ENCODE measurements around the gene ARL5C.

Gene ARL5C, protein sequence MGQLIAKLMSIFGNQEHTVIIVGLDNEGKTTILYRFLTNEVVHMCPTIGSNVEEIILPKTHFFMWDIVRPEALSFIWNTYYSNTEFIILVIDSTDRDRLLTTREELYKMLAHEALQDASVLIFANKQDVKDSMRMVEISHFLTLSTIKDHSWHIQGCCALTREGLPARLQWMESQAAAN

DNA sequence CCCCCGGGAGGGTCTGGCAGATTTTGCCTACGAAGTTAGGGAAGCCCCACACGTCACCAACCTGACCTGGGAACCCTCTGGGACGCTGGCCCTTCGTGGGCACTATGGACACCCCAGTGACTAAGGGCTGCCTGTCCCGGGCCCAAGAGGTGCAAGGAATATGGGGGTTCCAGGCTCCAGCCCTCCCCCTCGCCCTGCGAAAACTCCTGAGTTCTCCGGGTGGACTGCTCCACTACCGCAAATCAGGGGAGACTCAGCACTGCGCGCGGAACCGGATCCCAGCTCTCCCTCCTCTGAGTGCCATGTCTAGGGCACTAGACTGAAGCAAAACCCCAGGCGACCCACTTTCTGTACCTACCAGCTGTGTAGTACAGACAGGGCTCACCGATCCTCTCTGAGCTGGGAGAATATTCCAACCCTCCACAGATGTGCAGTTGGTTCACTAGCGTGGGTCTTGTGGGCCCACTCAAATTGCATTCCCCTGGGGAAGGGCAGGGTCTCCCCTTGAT, at the start of gene ARL5C:
TSS of gene ARL5C (minus strand) at position 321 of the 509 bp plus-strand sequence. CDS start 401 bp downstream, outside the sequence.
- DNase-seq, result no peak

DNA sequence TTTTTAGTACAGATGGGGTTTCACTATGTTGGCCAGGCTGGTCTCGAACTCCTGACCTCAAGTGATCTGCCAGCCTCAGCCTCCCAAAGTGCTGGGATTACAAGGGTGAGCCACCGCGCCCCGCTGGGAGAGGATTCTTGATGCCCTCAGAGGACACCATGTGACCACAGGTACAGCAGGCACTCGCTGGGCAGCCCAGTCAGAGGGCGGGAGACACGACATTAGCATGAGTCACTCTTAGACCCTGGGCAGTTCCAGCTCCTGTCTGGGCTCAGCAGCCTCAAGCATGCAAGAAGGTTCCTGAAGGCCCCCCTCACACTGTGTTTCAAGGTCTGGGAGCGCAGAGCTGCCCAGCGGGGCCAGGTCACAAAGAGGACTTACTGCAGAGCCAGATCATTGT, 47.9 kb upstream of the ARL5C start:
- no peak for DNase-seq

DNA sequence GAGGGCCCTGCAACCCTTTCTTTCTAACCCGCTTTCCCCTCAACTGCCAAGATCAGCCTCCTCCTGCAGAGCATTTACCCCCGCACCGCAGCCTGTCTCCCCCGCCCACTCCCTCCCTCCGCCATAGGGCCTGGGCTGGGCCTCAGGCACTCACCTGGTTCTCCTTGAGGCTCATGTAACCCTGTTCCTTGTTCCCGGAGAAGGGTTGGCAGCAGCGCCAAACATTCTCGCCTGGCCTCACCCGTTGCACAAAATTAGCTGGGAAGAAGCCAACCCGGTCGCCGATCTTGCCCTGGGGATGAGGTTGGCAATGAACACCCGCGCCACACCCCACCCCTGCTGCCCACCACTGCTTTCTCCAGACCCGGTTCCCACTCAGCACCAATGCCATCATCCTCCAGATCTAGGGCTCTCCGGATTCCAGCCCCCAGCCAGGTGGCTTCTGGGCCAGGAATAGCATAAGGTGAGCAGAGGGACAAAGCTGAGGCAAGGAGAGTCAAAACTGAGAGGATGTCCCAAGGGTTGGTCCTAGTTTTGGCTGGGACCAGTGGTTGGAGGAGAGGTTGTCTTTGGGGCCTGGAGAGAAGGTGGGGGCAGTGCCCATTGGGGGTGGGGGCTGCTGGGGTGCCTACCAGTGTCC, 47.0 kb upstream of the ARL5C start:
- DNase-seq, result no peak

DNA sequence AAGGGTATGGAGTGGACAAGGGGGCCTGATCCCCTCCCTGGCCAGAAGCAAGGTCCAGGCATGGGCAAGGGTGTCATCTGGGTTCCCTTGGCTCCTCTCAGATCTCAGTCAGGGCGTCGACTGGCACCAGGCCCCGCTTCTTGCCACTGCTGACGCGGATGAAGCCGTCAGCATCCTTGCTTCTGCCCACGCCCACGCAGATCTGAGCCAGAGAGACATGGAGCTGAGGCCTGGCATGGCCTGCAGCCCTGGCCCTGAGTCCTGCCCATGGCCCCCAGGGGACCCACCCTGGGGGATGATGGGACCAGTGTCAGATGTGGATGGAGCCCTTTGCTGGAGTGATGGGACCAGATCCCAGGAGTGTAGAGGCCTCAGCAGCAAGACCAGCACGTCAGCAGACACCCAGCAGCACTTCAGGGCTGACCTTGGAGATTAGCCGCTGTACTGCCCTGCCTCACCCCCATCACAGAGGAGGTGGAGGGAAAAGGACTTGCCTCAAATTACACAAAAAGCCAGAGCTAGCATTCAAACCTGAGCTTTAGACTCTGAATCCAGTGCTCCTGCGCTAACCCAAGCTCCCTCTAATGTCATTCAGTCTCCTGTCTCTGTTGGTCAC, 46.3 kb upstream of the ARL5C start:
- DNase-seq, result no peak

DNA sequence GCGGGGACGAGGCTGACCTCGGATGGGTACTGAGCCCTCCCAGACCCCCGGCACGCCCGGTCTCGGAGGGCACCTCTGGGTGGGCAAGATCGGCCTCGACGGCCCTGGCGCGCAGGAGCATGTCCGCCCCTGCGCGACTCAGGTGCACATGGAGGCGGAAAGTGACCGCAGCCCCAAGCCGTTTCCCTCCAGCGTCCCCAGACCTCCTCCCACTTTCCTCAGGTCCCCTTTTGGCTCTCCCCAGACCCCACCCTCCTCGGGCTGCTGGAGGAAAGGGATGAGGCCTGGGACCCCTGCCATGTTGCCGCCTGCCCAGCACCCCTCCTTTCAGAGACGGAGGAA, 44.1 kb upstream of the ARL5C start:
- DNase-seq, result no peak

DNA sequence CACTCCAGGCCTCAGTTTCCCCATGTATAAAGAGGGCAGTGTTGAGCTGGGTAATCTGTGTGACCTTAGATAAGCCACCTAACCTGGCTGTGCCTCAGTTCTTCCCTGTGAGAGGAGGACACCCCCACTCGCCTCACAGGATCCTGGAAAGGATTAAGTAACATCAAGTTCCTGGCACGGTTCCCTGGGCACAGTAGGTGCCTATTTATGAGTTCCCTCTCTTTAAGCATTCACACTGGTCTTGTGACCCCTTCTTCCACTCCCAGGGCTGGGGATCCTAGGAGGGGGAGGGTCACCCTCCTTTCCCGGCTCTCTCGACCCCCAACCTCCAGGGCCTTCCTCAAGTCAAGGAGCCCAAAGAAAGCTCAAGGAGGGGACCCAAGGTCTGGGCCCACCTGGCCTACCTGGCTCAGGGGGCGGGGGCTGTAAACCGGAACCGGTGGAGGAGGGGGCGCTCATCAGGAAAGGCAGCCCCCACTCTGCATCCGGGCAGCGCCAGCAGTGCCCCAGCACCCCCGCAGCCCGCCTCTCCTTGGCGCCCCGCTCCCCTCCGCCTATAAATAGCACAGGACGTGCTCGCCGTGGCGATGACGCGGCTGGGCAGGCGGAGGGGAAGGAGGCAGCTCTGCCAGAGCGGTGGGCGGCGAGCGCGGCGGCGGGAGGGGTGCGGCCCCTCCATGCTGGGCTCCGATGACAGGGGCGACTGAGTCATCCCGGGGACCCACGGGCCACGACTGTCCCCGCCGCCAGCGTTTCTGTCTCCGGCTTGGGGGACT, 43.5 kb upstream of the ARL5C start:
- DNase-seq, result peak; percentile 79

DNA sequence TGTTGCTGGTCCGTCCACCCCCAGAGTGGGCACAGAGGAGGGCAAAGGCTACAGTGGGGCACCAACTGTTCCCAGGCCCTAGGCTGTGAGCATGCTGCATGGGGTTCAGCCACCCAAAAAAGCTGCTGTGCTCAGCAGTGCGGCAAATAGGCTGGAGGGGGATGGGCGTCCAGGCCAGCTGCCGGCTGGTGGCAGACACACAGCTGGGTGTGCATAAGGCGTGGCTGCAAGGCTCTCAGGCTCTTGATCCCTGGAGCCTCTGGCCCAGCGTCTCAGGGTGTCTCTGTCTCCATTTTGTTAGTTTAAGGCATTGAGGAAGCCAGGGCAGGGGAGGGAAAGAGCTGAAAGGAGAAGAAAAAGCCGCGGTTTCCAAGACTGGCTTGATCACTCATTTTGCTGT, 42.9 kb upstream of the ARL5C start:
- peak; percentile 29 for DNase-seq

DNA sequence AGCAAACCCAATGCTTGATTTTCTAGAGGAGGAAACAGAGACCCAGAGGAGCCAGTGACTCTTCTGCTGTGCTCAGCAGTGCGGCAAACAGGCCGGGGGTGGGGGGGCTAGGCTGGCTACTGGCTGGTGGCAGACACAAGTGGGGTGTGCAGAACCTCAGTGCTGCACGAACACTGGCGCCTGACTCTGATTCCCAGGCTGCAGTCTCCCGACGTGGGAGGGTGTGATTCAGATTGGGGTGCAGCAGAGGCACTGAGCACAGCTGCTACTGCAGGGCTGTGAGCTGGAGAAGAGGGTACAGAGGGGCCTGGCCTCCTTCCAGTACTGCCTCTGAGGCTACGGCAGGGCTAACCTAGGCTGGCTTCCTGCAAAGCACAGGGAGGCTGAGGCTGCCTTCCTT, 42.2 kb upstream of the ARL5C start:
- peak; percentile 45 for DNase-seq

DNA sequence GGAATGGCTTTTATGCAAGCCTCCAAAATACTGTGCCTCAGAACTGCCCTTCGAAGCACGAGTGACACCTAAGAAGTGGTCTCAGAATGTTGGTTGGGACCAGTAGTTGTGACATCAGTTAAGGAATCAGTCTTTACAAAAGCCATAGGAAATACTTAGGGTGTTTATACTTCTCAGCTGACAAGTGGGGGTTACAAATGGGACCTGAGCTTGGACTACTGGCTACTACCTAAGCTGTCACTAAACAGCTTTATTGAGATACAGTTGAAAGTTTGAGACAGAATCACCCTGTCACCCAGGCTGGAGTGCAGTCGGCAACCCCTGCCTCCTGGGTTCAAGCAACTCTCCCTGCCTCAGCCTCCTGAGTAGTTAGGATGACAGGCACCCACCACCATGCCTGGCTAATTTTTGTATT, 39.2 kb upstream of the ARL5C start:
- no peak for DNase-seq

DNA sequence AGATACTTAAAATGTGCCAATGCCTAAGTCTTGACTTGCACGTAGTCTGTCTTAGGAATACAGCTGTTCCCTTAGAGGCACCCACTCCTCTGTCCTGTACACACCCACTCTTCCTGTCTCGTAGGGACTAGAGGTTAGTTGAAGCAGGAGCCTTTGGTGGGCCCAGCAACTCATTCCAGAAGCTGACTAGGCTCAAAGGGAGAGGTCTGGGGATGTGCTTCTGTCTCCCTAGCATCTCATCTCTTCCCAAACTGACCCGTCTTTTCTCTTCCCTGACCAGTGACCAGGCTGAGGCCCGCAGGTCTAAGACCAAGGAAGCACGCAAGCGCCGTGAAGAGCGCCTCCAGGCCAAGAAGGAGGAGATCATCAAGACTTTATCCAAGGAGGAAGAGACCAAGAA, 38.3 kb upstream of the ARL5C start:
- DNase-seq, result no peak

DNA sequence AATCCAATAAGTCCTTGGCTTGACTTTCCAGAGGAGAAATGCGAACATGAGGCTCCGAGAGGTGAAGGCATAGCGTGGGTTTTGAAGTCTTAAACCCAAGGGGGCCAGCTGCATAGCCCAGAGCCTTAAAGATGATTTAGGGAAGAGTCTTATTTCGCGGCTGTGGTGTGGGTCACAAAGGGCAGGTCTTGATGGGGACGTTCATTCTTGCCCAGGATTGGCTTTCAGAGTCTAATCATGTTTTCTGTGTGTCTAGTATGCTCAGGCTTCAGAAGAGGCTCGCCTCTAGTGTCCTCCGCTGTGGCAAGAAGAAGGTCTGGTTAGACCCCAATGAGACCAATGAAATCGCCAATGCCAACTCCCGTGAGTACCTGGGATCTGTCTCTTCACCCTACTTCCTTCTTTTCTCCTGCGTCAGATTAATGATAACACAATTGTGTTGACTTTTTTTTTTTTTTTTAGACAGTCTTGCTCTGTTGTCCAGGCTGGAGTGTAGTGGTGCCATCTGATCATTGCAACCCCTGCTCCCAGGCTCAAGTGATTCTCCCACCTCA, 35.1 kb upstream of the ARL5C start:
- DNase-seq, result no peak

DNA sequence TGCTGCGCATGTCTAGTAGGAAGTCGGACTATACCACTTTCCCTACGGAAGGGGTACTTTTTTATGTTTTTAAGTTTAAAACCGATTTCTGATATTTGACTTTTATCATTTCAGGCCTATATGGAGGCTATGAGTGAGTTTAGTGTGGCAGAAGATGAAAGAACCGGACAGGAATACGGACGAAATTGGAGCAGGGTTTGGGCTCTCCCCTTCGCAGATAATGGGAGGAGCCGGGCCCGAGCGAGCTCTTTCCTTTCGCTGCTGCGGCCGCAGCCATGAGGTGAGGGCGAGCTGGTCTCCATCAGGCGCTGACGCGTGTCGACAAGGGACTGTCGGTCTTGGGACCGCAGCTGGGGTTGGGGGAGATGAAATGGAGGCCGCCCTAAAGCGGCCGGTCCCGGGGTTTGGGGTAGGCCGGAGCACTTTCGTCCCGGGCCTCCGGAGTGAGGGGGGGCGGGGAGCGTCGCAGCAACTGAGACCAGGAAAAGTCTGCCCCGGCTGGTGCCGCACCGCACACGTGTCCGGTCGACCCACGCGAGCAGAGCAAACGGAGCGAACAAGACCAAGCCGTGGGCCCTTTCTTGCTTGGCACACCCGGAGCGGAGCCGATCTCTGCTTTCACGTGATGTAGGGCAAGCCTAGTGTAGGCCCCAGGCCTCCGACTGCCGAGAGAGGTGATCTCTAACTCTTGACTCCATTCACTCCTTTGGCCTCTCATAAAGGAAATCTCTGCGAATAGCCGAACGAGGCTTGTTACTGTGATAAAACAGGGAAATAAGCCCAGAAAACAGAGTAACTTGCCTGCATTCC, 34.3 kb upstream of the ARL5C start, which contains the start of gene RPL19:
TSS of gene RPL19 (plus strand) at position 214 of the 810 bp plus-strand sequence. CDS start at position 276, 62 bp downstream.
- peak; percentile 84 for DNase-seq

DNA sequence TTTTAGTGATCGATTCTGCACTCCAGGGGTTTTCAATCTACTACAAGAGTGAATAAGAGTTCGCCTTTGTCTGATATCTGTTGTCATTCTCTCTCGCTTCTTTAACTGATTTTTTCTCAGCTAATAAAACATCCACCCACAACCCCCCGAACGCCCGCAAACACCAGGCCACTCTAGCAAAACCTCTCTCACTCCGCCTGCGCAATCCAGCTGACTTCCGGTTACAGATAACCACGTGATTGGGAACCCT, 33.8 kb upstream of the ARL5C start:
- DNase-seq, result peak; percentile 88

DNA sequence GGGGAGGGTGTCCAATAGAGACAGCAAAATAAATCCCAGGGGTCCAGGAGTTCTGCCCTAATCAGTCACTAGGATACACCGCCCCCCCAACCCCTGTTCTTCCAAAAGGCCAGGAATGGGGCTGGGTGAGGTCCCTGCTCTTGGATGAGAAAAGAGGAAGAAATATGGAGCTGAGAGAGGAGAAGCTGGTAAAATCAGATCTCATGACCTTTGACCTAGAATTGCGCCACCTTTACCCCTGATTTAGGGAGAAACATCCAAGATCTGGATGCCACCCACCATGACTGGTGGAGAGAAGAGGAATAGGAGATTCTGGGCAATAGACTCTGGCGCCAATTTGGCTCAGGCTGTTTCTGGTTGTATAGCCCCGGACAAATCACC, 32.2 kb upstream of the ARL5C start:
- DNase-seq, result no peak

DNA sequence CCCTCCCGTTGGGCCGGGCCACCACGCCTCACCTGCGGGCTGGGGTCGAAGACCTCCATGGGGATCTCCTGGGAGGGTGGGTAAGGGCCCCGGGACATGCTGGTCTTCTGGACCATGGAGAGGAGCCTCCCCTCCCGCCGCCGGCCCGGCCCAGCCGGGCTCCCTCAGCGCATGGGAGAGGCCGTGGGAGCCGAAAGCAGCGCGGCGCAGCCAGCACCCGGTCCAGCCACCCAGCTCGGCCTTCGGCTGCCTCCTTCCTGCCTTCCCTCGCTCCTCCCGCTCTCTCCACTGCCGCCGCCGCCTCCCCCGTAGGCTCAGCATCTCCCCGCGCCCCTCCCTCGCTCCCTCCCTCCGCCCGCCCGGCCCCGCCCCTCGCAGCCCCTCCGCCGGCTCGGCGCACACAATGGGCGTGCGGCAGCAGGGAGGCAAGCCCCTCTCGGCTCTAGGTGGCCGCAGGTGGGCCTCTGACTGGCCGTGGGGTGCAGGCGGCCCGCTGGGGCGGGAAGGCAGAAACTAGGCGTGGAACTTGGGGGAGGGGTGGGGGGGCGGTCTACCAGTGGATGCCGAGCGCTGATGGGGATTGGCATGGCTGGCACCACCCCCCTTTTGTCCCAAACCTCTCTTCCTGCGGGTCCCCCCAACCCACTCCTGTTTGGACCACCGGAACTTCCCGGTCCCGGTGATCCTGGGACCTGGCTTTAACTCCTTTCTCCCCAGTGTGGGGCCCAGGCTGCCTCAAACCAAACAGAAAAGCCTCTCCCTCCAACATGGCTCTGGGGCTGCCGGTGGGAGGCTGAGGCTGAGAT, 31.6 kb upstream of the ARL5C start, which contains the start of gene CACNB1:
TSS of gene CACNB1 (minus strand) at position 290 of the 806 bp plus-strand sequence. CDS start at position 116, 174 bp downstream.
- peak; percentile 86 for DNase-seq

DNA sequence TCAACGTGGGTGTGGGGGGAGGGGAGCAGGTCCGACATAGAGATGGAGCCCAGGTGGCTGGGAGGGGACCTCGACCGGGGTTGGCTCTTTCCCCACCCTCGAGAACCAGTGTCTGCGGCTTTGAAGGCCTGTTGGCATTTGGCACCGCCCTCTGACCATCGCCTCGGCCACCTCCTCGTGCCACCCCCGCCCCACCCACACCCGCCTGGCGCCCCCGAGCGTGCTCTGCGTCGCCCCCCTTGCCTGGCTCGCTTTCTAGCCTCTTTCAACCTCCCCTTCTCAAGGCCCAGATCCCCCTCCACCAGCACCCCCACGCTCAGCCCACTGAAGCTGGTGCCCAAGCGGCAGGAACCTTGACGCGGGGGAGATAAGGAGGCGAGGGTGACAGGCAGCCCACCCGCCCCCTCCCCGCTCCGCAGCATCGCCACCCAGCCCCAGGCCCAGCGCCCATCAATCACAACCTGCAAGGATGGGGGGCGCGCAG, 30.9 kb upstream of the ARL5C start:
- no peak for DNase-seq

DNA sequence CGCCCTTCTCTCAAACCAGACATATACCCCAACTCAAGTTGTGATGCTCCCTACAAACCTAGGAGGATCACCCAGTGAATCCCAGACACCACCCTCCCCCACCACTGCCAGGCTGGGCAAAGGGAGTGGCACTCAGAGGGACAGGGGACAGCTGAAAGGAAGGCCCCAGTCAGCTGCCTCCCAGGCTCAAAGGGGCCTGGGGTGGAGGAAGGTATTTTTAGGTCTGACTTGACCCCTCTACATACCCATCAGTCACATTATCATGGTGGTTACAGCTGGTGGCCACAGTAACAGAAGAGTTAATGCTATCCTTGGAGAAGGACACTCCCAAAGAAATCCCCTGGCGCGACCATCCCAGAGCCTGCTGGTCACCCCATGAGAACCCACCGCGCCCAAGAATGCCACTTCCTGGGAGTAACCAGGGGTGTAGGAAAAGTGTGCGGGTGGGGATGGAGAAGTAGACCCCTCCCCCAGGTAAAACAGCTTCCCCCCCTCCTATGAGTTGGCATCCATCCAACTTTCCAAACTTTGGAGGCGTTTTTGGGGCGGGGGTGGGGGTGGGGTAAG, 30.4 kb upstream of the ARL5C start:
- DNase-seq, result no peak

DNA sequence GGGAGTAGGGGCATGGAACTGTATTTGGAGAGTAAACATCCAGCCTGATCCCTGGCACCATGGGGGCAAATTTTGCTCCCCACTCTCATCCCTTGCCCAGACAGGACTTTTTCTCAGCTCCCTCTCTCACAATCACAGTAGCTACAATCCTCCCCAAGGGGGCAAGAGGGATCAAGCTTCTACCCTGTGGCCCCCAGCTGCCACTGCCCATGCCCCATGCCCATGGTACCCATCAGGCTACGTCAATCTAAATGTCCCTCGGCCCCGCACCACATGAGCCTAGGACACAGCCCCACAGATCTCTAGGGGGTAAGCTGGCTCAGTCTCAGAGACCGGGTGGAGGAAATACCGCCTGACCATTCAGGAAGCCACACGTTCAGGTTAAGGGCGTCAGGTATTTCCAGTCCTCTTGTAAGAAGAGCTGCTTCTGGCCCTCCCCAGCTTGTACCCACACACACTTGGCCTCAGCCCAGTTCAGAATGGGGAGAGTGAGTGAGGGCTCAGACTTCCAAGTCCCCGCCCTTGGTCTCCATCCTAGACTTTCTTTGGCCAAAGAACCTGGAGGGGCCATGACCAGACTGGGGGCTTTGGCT, 29.7 kb upstream of the ARL5C start:
- no peak for DNase-seq

DNA sequence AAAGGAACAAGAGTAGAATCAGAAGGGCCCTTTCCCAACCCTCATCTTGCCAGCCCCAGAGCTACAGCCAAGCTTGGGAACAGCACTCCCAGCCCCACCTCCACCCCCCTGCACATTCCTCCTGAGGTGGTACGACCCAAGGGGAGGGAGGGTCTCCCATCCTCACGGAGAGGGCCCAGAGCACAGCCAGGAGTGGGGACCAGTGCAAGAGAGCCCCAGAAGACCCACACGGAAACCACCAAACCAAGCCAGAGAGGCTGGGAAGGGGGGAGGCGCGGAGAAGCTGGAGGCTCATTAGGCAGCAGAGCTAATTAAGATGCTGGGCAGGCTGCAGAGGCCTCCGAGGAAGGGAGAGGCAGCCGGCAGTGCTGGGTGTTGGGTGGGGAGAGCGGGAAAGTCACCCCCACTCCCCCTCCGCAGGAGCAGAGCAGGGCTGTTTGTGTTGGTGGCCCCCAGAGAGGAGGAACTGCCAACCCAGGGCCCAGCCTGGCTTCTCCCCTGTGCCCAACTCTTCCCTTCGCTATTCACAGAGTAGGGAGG, 29.1 kb upstream of the ARL5C start:
- DNase-seq, result no peak

Data from CD4-positive, alpha-beta T cell treated with Interleukin-17A for 4 hours (primary cell).